ENCODE results near the gene GMPR2.

GRCh38 chr14:24263848-24264247 is 31.1 kb downstream of the GMPR2 start:
- TF ChIP-seq CTCF (IDR thresholded peaks at IDR 0.05) (no peak), EP300 (IDR thresholded peaks at IDR 0.05) (no peak), POLR2A (IDR thresholded peaks at IDR 0.05) (no peak)

All from upper lobe of left lung (tissue), 4 donors.